HG02840 (cell line): ENCODE data around the gene SSX7.
"Not testable (repeated sequence)": the region's sequence is repeated elsewhere in the genome, so short reads cannot be mapped to it uniquely, and the experiment has no call there.

Experiments used
- ATAC-seq: cut with Tn5 transposase; IDR thresholded peaks from one replicate; pipeline ENCODE4 v1.9.1; 2021; ENCODE audit warnings: mild to moderate bottlenecking, moderate library complexity, moderate number of reproducible peaks; ENCODE audit not compliant: unreplicated experiment, low FRiP score

SSX7 gene

GRCh38 chrX:52654800-52655199 lies at the start of gene SSX7:
Gene SSX7, minus strand, starts transcription at chrX:52654900. Its CDS starts 1,428 bp downstream, at chrX:52653472.
- ATAC-seq = not testable (repeated sequence)

- not testable (repeated sequence) for ATAC-seq
Observed at GRCh38 chrX:52692034-52692433, 37.3 kb upstream of the SSX7 start.

GRCh38 chrX:52662218-52662617 lies 7.5 kb upstream of the SSX7 start:
- not testable (repeated sequence) for ATAC-seq

GRCh38 chrX:52655475-52655874 lies 775 bp upstream of the SSX7 start:
- not testable (repeated sequence) for ATAC-seq

- not testable (repeated sequence) for ATAC-seq
Observed at GRCh38 chrX:52650676-52651075, 4.0 kb downstream of the SSX7 start.

- not testable (repeated sequence) for ATAC-seq
Observed at GRCh38 chrX:52648956-52649355, 5.7 kb downstream of the SSX7 start.

- not testable (repeated sequence) for ATAC-seq
Observed at GRCh38 chrX:52628483-52628882, 26.2 kb downstream of the SSX7 start.

- not testable (repeated sequence) for ATAC-seq
Observed at GRCh38 chrX:52620661-52621060, 34.0 kb downstream of the SSX7 start.

- no peak for ATAC-seq
Observed at GRCh38 chrX:52608961-52609360, 45.7 kb downstream of the SSX7 start.

GRCh38 chrX:52603151-52603550 lies 51.5 kb downstream of the SSX7 start:
- not testable (repeated sequence) for ATAC-seq

- no peak for ATAC-seq
Observed at GRCh38 chrX:52598886-52599285, 55.8 kb downstream of the SSX7 start.

GRCh38 chrX:52594658-52595057 lies 60.0 kb downstream of the SSX7 start:
- no peak for ATAC-seq
